CD4-positive, alpha-beta T cell treated with Interleukin-4 for 1 hour (primary cell): ENCODE measurements around the gene GLB1L2.
A peak's percentile ranks its signal among the peaks of the same experiment; 100 is the strongest.
"Not testable (repeated sequence)": the region's sequence is repeated elsewhere in the genome, so short reads cannot be mapped to it uniquely, and the experiment has no call there.

Experiments
- DNase-seq, 2 donors: peaks; one replicate each; pipeline ENCODE4 v3.0.0-alpha.2; 2020 to 2022

GLB1L2 gene, protein sequence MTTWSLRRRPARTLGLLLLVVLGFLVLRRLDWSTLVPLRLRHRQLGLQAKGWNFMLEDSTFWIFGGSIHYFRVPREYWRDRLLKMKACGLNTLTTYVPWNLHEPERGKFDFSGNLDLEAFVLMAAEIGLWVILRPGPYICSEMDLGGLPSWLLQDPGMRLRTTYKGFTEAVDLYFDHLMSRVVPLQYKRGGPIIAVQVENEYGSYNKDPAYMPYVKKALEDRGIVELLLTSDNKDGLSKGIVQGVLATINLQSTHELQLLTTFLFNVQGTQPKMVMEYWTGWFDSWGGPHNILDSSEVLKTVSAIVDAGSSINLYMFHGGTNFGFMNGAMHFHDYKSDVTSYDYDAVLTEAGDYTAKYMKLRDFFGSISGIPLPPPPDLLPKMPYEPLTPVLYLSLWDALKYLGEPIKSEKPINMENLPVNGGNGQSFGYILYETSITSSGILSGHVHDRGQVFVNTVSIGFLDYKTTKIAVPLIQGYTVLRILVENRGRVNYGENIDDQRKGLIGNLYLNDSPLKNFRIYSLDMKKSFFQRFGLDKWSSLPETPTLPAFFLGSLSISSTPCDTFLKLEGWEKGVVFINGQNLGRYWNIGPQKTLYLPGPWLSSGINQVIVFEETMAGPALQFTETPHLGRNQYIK

DNA sequence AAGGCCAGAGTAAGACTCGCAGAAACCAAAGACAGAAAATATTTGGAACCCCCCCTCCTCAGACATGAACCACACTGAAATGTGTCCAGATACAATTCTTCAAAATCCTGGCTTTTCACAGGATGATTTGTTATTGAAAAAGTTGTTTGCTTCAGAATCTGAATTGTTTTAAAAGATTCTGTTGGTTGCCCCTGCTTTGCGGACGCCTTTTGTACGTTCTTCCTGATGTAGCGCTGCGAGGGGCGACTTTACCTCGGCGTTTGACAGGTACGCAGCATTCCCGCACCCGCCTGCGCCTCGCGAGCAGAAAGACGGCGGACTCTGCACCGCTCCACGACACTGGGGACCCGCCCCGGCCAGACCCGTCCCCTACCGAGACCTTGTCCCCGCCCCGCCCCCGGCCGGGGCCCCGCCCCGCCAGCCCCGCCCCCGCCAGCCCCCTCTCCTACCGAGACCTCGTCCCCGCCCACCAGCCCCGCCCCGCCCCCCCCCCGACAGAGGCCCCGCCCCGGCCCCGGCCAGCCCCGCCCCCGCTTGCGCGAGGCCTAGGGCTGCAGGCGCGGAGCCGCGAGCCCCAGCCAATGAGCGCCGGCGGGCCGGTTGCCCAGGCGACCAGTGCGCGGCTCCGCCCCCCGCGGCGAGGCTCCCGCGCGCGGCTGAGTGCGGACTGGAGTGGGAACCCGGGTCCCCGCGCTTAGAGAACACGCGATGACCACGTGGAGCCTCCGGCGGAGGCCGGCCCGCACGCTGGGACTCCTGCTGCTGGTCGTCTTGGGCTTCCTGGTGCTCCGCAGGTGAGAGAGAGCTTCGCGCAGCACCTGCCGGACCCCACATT, at the start of gene GLB1L2:
Gene GLB1L2, plus strand, starts transcription at position 635 of the 835 bp plus-strand sequence. Its CDS starts 74 bp downstream, at position 709.
- DNase-seq = peak; percentile 84 to 90

DNA sequence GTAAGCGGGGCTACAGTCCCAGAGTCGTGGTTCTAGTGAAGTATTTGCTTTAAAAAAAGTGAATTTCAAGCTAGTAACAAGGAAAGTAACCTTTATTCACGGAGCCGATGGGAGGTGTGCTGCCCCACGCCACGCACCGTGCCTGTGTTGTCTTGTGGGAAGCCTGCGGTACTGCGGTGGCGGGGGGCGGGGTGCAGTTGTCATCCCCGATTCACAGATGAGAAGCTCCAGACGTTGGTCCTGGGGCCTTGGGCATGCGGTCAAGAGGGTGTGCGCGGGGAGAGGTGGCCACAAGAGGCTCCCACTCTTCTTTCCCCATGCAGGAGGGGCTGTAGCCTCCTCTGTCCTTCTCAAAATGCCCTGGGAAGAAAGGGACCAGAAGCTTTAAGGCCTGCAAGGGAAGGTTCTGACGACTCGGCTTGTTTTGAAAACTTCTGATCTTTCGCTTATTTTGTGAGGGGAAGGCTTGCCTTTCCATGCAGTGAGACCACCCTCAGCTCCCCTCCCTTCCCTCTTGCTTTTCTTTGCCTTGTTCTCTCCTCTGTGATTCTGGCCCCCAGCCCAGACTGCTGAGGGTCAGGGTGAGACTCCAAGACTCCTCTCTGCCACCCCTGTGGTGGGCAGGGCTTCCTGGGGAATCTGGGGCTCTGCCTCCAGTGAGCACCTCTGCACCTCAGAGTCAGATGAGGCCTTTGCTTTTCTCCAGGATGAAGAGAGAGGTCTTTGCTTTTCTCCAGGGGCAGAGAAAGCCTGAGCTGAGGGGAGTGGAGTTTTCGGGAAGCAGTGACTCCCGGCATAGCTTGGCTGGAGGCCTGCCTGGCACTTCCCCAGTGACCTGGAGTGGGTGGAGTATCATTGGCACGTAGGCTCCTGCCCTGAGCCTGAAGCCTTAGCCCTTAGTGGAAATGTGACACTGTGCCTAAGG, 49.4 kb upstream of the GLB1L2 start:
- no peak for DNase-seq

DNA sequence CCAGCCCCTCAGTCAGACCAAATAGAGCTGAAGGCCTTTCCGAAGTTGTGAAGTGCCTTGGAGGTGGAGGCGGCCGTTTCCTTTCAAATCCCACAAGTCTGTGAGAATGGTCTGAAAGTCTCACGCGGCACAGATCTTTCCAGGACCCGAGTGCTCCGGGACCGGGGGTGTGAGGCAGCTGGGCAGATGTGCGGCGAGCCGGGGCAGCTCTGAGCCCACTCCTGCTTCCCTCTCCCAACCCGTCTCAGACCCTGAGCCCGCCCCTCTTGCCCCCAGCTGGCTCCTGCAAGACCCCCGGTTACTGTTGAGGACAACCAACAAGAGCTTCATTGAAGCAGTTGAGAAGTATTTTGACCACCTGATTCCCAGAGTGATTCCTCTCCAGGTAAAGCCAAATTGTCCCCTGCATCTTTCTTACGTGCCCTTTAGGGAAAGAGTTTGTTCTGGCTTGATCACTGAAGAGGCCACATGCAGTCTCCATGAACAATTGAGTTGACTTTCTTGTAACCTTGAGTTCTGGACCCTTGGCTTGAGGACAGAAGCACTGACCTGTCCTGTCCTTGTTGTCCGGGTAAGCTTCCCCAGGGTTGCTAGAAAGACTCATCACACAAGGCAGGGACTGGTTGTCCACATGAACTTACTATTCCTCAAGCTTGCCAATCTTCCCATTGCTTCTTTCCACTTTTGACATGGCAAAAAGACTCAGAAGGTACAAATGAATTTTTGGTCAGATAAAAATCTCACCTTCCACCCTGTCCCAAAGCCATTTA, 48.1 kb upstream of the GLB1L2 start:
- DNase-seq = no peak

DNA sequence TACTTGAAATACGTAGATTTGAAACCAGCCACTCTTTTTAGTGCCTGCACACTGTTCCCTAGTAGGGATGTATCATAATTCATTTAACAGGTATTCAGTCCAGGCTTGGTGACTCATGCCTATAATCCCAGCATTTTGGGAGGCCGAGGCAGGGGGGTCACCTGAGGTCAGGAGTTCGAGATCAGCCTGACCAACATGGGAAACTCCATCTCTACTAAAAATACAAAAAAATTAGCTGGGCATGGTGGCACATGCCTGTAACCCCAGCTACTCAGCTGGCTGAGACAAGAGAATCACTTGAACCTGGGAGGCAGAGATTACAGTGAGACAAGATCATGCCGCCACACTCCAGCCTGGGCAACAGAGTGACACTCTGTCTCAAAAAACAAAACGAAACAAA, 47.4 kb upstream of the GLB1L2 start:
- not testable (repeated sequence) for DNase-seq

DNA sequence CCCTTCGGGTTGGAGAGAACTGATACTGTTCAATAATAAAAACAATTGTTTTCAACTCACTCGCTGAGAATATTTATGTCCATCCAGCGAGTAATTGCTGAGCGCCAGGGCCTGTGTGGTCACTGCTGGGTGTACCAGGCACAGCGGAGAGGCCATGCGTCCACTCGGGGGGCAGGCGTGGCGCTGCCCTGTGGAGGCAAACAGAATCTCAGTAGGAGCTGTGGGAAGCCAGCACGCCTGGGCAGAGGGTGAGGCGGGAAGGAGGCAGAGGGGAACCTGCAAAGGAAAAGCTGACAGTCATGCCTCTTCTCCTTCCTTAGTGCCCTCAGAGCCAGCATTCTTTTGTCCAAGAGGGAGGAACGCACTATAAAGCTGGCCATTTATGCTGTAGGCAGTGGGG, 44.2 kb upstream of the GLB1L2 start:
- no peak for DNase-seq

DNA sequence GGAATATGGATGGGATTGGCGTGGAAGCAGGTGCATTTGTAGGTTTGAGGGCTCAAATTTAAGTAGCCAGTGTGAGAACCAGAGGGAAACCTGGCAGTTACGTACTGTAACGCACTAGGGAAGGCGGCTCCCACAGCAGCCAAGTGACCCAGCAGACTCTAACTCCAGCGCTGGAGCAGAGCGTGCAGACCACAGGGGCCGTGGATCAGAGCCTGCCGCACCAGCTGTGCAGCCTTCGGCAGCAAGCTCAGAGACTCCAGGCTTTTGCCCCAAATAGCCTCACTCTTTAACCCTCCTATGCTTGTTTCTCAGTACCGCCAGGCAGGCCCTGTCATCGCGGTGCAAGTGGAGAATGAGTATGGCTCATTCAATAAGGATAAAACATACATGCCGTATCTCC, 43.3 kb upstream of the GLB1L2 start:
- DNase-seq = no peak

DNA sequence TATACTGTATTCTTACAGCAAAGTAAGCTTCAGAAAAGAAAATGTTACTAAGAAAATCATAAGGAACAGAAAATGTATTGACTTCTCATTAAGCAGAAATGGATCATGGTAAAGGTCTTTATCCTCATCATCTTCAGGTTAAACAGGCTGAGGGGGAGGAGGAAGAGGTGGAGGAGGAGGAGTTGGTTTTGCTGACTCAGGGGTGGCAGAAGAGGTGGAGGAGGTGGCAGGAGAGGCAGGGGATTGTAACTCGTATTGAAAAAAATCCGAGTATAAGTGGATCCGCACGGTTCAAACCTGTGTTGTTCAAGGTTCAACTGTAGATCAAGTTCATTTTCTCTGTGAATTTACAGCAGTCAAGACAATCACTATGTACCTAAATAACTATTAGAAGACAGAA, 42.6 kb upstream of the GLB1L2 start:
- DNase-seq = no peak

DNA sequence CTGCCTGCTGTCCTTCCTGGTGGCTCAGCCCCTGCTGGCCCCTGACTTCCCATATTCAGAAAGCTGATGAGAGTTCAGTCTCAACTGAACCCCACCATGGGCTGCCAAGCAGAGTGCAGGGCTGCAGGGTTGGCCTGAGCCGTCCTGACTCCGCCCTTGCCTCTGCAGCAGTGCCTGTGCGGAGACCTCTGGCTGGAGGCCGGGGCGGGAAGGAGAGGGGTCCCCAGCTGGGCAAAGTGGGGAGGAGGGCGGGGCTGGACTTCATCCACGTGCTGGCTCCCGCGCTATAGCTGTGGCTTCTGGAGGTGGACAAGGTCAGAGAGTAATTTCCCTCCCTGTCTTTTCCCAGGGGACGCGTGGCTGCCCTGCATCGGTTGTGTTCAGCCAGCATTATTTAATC, 42.0 kb upstream of the GLB1L2 start:
- no peak for DNase-seq

DNA sequence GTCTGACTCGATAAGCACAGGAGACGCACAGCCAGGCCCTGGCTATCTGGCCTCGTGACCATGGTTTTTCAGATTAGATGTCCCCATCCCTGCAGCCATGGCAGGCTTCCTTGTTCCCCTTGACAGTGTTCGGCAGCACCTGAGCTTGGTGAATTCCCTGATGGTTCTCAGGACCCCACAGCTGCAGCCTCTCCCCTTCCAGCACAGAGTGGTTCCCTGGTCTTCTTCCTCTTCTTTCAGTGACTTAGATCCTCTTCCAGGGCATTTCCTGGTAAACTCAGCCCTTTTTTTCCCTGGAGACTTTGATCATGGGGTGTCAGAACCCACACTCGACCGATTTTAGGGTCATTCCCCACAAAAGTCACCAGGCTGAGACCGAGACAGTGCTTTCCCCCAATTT, 41.1 kb upstream of the GLB1L2 start:
- DNase-seq = no peak

DNA sequence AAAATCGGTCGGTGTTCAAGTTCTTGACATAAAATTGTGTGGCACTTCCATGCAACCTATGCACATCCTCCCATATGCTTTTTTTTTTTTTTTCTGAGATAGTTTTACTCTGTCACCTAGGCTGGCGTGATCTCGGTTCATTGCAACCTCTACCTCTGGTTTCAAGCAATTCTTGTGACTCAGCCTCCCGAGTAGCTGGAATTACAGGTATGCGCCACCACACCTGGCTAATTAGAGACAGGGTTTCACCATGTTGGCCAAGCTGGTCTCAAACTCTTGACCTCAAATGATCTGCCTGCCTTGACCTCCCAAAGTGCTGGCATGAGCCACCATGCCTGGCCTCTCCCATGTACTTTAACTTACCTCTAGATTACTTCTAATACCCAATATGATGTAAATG, 40.6 kb upstream of the GLB1L2 start:
- no peak for DNase-seq

DNA sequence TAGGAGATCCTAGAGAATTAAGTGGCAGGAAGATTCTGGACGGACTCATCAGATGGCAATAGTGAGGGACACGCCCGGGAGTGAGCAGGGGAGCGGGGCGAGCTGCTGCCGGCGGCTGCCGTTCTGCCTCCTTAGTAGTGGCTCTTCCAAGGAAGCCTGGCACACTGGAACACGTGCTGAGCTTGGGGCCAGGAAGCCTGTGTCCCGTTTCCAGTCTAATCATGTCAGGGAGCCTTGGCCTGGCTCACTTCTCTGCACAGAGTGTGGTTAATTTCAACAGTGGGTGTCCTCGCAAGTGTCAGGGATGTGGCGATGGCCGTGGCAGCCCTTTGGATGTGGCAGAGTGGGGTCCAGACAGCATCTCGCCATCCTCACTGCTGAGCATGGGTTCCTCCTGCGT, 39.1 kb upstream of the GLB1L2 start:
- no peak for DNase-seq

DNA sequence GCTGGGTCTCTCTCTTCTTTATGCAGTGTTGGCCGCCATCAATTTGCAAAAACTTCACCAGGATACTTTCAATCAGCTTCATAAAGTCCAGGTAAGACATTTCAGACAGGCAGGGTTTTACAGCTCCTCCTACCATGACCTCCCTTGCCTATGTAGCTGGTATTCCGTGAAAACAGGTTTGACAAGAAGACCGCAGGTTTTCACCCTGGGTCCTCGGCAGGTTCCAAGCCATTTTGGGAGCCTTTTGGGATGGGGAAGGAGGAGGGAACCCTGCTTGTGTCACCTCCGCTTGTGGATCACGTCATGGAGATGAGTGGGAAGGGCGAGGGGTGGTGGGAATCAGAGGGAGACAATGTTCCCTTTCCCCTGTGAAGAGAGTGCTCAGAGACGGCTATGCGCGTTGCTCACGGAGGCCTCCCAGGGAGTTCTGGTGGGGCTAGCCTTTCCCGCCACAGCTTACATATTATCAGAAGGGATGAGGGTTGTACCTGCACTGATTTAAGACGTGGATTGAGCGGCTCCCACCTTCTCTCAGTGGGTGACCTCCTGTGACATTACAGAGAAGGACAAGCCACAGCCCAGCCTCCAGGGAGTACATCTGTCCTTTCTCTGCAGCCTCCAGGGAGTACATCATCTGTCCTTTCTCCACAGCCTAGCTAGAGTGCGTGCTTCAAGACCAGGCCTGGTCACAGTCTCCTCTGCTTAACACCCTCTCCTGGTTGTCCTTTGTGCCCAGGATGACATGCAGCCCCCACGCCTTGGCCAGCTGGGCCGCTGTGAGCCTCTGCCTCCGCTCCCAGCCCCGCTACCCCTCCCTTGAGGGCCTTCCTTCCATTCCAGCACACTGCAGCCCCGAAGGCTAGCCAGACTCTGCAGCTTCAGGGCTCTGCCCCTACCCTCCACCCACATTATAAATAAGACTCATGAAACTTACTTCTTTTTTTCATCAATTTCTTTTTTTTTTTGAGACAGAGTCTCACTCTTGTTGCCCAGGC, 38.4 kb upstream of the GLB1L2 start:
- DNase-seq = no peak

DNA sequence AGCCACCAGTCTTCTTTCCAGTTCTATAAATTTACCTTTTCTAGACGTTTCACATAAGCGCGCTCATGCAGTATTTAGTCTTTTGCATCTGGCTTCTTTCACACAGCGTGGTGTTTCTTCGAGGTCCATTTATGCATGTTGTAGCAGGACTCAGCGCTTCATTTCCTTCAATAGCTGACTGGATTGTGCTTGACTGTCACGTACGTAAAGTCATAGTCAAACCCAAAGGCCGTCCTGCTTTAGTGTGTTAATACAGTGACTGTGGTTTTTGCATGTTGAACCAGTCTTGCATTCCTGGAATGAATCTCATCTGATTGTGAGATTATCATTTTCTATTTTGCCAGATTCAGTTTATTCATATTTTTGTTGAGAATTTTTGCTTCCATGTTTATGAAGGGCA, 37.1 kb upstream of the GLB1L2 start:
- no peak for DNase-seq

DNA sequence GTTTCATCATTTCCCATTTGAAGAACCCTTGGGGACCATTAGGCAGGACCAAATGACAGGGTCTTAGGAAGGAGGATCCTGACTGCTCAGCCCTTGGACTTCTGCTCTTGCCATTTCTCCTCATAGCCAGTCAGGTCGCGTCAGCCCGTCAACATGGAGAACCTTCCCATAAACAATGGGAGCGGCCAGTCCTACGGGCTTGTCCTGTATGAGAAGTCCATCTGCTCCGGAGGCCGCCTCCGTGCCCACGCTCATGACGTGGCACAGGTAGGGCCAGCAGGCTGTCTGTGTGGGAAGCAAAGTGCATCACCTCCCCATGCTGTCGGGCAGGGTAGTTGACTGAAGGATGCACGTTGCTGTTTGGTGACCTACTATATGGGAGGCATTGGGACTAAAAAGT, 19.6 kb upstream of the GLB1L2 start:
- no peak for DNase-seq

DNA sequence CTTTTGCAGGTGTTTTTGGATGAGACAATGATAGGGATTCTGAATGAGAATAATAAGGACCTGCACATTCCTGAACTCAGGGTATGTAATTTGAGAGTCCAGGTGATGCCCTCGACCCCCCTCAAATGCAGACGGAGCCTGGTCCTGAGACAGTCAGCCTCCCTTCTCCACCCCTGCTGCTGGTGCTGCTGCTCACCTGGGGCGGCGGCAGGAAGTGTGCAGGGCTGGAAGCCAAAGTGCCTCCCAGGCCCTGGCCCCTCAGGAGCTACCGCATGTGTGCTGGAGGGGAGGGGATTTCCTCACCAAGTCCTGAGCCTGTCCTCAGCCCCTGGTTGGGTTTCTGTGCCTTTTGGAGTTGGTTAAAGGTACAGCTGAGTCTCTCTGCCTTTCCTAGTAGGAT, 19.0 kb upstream of the GLB1L2 start:
- DNase-seq = no peak

DNA sequence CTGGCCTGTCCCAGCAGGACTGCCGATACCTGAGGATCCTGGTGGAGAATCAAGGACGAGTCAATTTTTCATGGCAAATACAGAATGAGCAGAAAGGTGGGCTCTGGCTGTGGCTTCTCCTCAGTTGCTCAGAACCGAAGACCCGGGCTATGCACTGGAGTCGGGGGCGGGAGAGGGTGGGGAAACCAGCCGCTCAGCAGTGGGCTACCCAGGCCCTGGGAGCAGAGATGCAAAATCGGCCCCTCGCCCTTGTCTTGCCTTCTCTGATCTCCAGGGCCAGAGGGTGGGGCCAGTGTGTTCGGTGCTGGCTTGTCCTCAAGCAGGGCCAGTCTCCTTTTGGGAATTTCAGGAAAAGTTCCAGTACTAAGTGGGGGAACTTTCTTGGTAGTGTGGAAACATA, 18.4 kb upstream of the GLB1L2 start:
- no peak for DNase-seq

DNA sequence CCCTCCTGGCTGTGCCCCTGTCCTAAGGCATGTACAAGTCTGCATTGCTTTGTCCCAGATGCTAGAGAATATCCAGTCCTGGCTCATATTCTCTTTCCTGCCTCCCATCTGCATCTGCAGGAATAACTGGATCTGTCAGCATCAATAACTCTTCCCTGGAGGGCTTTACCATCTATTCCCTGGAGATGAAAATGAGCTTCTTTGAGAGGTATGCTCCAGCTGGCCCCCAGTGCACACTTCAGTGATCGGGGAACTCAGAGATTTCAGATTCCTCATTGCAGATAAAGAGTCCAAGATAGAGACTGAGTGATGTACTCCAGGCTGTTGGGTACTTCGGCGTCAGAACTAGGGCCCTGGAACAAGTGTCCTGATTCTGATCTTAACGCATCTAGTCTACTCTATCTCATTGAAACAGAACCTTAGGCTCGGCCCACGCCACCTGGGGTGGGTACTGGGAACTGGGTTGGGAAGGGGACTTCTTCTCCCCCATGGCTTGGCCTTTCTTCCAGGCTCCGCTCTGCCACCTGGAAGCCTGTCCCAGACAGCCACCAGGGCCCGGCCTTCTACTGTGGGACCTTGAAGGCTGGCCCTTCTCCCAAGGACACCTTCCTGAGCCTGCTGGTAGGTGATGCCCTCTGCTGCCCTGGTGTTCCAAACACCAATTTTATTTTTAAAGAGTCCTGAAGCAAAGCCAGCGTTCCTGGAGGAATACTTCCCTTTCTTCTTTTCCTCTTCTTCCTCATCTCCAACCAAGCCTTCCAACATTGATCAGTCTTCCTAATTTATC, 17.8 kb upstream of the GLB1L2 start:
- DNase-seq = no peak

DNA sequence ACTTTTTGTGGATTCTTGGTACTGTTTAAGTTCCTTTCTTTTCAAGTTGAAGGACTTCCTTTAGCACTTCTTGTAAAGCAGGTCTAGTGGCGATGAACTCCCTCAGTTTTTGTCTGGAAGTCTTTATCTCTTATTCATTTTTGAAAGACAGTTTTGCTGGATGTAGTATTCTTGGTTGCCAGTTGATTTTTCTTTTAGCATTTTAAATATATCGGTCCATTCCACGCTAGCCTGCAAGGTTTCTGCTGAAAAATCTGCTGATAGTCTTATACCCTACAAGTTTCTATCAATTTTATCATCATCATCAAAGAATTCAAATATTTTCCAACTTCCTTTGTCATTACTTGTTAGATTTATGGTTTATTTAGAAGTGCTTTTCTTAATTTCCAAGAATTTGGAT, 14.7 kb upstream of the GLB1L2 start:
- no peak for DNase-seq

DNA sequence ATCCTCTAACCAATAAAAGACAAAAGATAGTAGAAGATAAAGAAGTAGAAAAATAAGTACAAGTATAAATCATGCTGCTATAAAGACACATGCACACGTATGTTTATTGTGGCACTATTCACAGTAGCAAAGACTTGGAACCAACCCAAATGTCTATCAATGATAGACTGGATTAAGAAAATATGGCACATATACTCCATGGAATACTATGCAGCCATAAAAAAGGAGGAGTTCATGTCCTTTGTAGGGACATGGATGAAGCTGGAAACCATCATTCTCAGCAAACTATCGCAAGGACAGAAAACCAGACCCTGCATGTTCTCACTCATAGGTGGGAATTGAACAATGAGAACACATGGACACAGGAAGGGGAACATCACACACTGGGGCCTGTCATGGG, 10.4 kb upstream of the GLB1L2 start:
- DNase-seq = not testable (repeated sequence)

DNA sequence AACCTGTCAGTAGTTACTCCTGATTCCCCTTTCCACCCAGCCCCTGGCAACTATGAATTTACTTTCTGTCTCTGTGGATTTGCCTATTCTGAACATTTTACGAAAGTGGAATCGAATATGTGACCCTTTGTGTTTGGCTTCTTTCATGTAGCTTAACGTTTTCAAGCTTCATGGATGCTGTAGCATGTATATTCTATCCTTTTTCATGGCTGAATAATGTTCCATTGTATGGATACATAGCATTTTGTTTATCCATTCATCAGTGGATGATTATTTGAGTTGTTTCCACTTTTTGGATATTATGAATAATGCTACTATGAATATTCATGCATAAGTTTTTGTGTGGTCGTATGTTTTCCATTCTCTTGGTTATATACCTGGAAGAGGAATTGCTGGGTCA, 9.2 kb upstream of the GLB1L2 start:
- no peak for DNase-seq
